GM21367 (cell line): ENCODE measurements around the gene SH3PXD2B.
A peak's percentile ranks its signal among the peaks of the same experiment; 100 is the strongest.
"Not testable (repeated sequence)": the region's sequence is repeated elsewhere in the genome, so short reads cannot be mapped to it uniquely, and the experiment has no call there.

Experiments
- ATAC-seq: cut with Tn5 transposase; IDR thresholded peaks from one replicate; pipeline ENCODE4 v1.9.1; 2021; ENCODE audit not compliant: unreplicated experiment

The SH3PXD2B gene

DNA sequence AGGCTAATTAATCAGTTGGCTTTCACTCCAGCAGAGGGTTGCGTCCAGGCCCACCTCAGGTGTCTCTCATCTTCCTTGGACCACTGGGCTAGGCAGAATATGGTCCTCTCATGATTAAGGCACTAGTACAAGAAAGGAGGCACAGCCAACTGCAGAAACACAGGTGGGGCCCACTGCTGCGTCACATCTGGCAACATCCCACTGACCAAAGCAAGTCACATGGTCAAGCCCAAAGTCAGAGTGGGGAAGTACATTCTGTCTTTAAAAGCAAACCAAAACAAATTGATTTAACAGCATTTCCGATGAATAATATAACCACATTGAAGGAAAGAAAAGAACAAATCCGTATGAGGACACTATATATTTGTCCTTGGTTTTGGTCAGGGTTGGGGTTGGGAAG is 142.7 kb downstream of the SH3PXD2B start:
- ATAC-seq: no peak

DNA sequence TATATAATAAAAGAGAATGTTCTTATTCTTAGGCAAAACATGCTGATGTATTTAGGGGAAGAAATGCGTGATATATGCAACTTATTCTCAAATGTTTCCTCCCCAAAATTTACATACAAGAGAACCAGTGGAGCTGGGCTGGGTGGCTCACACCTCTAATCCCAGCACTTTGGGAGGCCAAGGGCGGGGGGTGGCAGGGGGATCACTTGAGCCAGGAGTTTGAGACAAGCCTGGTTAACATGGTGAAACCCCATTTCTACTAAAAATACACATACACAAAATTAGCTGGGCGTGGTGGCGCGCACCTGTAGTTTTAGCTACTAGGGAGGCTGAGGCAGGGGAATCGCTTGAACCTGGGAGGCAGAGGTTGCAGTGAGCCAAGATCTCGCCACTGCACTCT is 143.3 kb downstream of the SH3PXD2B start:
- ATAC-seq: no peak

DNA sequence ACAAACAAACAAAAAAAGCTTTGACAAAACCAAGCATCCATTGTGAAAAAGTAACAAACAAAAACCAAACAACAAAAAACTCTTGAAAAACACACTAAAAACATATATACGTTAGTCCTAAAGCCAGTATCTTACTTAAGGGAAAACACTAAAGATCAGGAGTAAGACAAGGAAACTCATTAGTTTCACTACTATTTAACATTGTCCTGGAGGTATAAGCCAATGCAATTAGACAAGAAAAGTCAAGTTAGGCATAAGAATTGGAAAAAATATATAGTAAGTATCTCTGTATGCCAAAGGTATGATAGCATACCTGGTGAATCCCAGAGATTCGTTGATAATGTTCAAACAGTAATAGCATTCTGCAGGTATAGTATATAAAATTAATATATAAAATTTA is 148.9 kb downstream of the SH3PXD2B start:
- ATAC-seq: no peak

DNA sequence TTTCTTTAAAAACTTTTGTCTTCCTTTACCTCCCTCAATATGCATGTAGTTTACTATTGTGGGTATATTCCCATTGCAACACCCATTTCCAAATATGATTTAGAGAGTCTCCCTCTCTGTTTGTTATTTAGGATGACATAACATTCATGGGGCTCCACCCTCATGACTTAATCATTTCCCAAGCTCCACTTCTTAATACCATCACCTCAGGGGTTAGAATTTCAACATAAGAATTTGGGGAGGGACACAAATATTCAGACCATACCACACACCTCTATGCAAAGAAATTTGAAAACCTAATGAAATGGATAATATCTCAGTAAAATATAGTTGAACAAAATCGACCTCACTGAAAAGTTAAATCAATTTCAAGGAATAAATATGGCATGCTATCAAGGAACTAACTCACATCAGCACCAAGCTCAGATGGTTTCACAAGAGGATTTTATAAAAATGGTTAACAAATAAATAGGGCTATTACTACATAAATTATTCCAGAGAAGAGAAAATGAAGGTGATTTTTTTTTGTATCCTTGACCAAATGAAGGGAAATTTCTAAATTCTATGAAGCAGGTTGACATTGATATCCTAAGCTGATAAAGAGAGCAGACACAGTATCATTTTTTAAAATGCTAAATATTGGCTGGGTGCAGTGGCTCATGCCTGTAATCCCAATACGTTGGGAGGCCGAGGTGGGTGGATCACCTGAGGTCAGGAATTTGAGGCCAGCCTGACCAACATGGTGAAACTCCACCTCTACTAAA is 150.6 kb downstream of the SH3PXD2B start:
- ATAC-seq: no peak

DNA sequence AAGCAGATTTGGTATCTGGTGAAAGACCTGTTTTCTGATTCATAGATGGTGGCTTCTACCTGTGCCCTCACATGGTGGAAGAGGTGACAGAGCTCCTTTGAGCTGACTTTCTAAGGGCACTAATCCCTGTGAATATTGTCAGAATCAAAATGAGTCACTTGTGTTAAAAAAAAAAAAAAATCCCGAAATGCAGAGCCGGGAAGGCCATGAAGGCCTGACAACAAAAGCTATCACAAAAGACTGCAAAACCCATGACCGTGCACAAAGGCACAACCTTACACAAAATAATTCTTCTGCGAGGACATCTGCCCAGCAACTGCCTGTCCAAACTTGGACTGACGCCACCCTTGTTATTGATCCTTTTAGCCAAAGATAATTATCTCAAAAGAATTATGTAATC is 151.2 kb downstream of the SH3PXD2B start:
- ATAC-seq: no peak

DNA sequence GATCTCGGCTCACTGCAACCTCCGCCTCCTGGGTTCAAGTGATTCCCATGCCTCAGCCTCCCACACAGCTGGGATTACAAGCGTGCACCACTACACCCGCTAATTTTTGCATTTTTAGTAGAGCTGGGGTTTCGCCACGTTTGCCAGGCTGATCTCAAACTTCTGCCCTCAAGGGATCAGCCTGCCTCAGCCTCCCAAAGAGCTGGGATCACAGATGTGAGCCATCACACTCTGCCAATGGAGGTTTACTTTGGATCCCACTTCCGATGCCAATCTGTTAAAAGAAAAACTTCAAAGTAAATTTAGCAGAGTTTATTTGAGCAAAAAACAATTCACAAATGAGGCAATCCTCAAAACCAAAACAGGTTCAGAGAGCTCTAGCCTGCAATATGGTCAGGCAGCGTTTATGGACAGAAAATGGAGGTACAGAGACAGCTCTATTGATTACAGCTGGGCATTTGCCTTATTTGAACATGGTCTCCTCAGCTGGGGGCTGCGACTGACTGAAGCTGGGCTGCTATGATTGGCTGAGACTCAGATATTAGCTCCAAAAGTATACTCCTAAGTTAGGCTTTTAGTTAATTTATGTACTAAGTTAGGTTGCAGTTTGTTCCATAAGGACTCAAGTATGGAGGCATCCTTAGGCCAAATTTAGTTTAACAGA is 152.1 kb downstream of the SH3PXD2B start:
- no peak for ATAC-seq

DNA sequence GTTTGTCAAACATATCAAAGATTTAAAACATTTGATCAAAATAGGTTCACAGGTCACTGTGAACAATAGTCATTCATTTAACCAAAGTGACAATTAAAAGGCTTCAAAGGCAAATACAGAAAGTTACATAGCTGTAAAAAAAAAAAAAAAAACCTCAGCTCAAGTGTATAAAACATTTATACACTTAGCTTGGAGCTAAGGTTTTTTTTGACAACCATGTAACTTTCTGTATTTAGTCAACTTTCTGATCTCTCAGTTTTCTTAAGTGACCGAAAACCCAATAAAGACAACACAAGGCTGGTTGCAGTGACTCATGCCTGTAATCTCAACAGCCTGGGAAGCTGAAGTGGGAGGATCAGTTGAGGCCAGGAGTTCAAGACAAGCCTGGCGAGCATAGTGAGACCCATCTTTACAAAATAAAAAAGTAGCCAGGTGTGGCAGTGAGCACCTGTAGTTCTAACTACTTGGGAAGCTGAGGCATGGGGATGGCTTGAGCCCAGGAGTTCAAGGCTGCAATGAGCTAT is 154.3 kb downstream of the SH3PXD2B start:
- no peak for ATAC-seq

DNA sequence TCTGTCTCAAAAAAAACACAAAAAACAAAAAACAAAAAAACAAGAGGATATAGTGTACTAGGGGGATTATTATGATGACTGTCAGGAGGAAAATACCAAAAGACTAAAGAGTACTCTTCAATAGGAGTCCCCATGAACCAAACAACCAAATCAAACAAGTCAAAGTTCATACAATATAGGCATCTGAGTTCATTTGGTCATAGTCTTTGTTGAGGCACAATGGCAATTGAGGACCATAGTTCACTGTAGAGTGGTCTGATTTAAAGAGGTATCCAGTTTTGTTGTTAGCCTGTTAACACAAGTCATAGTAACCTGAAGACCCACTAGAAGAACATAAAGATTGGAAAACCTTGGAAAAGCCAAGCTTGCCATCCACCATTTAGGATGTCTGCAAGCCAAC is 159.5 kb downstream of the SH3PXD2B start:
- ATAC-seq: no peak

DNA sequence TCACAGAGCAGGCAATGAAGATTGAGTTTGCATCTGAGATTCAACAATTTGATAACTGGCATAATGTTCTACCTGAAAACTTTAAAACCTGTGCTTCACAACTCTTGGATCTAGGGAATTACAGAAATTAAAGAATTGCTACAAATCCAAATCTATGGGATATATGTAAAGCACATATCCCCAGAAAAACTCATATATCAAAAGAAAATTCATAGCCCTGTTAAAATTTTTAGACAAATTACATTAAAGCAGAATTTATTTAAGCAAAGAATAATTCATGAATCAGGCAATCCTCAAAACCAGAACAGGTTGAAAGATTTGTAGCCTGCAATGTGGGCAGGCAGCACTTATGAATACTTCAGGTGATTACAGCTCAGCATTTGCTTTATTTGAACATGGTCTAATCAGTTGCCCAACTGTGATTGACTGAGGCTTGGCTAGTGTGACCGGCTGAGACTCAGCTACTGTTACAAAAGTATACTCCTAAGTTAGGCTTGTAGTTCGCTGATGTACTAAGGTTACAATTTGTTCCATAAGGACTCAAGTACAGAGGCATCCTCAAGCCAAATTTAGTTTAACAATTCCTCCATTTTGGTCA is 160.5 kb downstream of the SH3PXD2B start:
- ATAC-seq: no peak

DNA sequence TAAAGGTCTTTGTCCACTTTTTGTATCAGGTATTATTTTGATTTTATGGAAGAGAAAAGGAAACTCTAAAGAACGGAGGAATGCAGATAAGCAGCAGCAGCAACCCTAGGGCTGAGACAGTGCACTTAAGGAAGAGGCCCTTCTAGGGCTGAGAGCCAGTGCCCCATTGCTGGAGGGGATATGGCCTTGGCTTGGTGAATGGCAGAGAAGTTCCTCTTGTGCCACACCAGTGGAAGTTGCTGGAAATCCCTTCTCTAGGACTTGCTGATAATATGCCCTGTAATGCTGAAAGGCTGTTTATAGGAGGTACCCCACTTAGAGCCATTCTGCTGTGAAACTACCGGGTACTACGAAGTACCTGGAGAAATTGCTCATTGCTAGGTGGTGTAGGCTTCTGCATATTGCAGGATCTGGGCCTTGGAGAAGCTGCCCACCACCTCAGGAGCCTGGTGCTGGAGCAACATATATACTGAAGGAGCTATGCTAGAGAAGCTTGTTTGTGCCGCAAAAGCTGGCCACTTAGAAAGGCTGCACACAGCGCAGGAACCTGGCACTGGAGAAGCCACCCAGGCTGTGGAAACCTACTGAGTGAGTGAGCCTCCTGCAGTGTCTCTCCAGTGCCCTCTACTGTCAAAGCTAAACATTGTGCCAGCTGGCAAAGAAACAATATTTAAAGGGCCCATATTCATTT is 161.1 kb downstream of the SH3PXD2B start:
- ATAC-seq: peak; percentile 80

DNA sequence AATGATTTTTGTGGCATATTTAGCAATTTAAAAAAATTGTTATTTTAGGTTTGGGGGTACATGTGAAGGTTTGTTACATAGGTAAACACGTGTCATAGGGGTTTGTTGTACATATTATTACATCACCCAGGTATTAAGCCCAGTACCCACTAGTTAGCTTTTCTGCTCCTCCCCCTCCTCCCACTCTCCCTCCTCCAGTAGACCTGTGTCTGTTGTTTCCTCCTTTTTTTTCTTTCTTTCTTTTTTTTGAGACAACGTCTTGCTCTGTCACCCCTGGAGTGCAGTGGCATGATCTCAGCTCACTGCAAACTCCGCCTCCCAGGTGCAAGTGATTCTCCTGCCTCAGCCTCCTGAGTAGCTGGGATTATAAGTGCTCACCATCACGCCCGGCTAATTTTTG is 162.5 kb downstream of the SH3PXD2B start:
- not testable (repeated sequence) for ATAC-seq

DNA sequence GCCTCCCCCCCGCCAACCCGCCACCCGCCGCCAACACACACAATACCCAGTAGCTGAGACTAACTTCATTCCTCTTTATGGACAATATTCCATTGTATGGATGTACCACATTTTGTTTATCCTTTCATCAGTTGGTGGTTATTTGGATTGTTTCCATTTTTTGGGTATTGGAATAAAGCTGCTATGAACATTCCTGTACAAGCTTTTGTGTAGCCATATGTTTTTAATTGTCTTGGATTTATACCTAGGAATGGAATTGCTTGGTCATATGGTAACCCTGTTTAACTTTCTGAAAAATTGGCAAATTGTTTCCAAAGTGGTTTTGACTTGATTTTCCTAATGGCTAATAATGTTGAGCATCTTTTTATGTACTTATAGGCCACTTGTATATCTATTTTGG is 165.9 kb downstream of the SH3PXD2B start:
- ATAC-seq: no peak

DNA sequence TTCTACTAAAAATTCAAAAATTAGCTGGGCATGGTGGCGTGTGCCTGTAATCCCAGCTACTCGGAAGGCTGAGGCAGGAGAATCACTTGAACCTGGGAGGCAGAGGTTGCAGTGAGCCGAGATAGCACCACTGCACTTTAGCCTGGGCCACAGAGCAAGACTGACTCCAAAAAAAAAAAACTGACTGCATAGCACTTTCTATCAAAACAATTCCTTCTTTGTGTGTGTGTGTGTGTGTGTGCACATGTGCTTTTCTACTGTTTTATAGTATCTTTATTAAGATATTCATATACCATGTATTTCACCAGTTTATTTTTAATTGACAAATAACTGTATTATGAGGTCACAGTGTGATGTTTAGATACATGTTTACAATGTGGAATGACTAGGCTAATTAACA is 167.2 kb downstream of the SH3PXD2B start:
- not testable (repeated sequence) for ATAC-seq

DNA sequence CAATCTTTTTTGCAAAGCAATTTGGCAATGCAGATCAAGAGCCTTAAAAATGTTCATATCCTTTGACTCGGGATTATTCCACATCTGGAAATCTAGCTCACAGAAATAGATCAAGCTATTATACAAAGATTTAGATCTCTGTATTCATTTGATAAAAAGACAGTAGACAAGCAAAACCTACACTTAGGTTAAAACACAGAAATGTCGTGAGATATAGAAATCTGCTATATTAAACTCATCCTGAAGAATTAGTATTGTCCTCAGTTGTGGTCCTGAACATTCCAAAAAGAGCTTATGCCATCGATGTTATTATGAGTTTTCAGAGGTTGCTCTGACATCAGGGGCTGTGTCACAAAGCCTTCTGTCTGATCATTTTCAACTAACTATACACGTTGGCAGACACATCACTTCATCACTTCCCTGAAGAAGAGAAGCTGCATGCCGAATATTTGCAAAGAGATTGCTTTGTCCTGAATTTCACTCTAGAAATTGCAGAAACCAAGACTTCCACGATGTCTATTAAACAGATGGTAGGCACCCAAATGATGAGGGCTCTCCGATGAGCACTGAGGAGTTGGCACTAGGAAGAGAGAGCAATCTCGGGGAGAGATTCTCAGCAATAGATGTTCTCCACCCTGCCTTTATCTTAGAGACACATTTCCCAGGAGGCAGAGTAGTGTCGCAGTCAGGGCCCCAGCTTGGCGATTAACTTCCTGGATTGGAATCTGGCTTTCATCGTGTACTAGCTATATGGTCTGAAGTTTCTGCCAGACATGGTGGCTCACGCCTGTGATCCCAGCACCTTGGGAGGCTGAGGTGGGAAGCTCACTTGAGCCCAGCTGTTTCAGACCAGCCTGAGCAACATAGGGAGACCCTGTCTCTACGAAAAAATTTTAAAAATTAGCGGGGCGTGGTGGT is 168.8 kb downstream of the SH3PXD2B start:
- no peak for ATAC-seq

DNA sequence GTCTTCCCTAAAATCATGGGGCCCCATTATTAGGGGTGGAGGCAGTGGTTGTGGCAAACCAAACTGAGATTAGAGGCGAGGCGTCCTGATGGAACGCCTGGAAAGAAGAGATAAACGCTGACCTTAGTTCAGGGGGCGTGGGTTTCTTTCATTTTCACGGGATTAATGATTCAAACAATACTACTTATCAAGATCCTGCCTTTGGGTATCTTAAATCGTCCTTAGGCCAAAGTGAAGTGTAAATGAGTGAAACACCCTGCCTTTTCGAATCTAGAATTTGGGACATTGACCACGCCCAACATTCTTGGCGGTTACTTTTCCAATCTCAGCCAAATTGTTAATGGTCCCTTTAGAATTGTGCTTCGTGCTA is 169.7 kb downstream of the SH3PXD2B start:
- ATAC-seq: no peak

DNA sequence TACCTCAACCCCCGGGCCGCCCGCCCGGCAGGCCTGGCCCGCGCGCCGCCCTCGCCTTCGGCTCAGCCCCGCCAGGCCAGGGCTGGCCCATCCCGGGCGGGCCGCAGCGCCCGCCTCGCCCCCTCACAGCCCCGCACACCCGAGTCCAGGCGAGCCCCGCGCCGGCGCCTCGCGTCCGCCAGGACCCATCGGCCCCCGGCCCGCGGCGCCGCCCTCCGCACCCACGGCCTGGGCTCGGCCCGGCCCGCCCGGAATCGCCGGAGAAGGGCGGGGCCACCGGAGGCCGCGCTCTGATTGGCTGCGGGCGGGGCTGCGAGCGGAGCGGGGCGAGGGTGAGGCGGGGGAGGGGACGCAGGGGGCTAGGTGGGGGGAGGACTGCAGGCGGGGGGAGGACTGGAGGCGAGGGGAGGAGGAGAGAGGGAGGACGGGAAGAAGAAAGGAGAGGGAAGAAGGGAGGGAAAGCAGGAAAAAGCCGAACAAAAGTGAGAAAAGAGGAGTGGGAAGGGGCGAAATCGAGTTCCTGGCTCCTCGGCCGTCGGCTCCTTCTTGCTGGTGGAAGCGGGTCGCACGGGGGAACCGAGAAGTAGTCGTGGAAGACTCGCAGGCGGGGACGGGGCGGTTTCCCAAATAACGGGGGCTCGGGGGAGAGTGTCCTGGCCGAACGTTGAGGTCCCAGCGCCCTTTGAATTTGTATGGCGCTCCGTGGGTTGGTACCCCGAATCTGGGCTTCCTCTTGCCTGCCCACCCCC is 170.3 kb downstream of the SH3PXD2B start:
- peak; percentile 70 for ATAC-seq

DNA sequence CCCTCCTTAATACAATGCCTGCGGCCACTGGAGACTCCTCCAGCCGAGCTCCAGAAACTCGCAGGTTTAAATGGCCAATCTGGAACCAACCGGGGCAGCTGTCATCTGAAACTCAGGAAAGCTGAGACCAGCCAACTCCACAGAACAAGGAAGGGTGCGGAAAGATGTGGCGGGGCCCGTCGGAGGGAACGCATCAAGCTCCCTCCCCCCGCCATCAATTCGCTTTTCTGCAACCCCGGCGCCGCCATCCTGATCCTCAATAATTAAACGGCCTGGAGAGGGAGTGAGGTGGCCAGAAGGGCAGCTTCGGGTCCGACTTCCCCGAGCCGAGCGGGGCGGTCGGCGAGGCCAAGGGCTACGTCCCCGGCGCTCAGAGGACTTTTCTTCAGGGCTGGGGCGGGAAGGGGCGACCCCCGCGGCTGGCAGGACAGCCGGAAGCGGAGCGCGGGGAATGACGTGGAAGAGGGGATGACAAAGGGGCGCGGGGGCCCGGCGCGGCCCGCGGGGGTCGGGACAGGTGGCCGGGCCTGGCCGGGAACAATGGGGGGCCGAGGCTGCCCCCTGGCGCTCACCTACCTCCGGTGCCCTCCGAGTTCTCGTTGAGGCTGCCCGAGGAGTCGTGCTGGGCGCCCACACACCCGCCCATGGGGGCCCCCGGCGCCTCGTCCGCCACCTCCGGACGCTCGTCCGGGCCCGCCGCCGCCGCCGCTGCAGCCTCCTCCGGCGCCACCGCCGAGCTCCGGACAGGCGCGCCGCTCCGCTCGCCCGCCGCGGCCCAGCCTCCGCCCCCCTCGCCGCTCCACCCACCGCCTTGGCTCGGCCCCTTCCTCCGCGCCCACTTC is 171.1 kb downstream of the SH3PXD2B start, which contains the start of gene UBTD2:
Gene UBTD2, minus strand, starts transcription at position 745 of the 842 bp plus-strand sequence. Its CDS starts 99 bp downstream, at position 646.
- ATAC-seq: peak; percentile 81

DNA sequence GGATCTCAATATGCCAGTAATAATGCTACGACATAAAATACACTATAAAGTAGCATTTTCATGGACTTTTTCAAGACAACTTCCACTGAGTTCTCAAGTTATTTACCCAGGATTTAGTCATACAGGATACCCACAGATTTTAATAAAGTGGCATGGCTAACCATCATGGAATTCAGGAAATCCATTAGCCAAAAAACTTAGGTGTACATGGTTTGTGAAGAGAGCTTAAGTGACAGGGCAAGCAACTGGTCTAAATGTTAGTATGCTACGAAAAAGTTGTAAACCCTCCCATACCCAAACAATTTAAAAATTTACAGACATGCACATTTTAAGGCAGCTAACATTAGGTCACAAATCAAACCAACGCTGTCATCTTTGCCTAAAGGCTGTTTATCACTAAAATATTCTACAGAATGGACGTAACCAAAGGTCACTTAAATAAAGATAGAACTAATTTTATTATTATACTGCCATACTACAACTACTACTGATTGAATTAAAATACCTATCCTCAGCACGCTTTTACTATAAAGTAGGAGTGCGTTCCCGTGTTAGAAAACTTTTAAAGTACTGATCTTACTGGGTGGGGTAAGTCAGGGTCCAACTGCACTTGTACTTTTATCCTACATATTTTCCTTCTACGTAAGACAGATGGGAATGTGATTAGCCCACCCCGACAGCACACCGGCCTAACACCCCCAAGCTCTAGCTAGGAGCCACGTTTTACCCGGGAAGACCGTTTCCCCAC is 171.9 kb downstream of the SH3PXD2B start:
- ATAC-seq: no peak
